ENCODE data around the gene PCGF2.

Gene PCGF2

GRCh38 chr17:38742411-38743308 lies 5.5 kb downstream of the PCGF2 start:
- no peaks in the 10 kb centered on the region; the same call in 1 of the 2 replicates for H3K27me3 ChIP-seq (replicated peaks; ENCODE audit: control insufficient read depth, insufficient read depth, low read length)
- H3K4me3 ChIP-seq (replicated peaks; ENCODE audit: low read depth, low read length): no peak overlapping the region
- no peaks in the 10 kb centered on the region for H3K36me3 ChIP-seq (ENCODE audit: control insufficient read depth, insufficient read depth, low read length)
- no peak for TF ChIP-seq CTCF (IDR thresholded peaks at IDR 0.05; ENCODE audit: insufficient read depth, low read length, poor library complexity, severe bottlenecking)
- no peak for DNase-seq (ENCODE audit: extremely low read depth, insufficient read length)

GRCh38 chr17:38741921-38742410 lies 6.2 kb downstream of the PCGF2 start:
- Histone ChIP-seq H3K4me3 (replicated peaks; ENCODE audit: low read depth, low read length) (no peak overlapping the region), H3K27me3 (replicated peaks; ENCODE audit: control insufficient read depth, insufficient read depth, low read length) (no peaks in the 10 kb centered on the region; the same call in 1 of the 2 replicates), H3K36me3 (ENCODE audit: control insufficient read depth, insufficient read depth, low read length) (no peaks in the 10 kb centered on the region)
- TF ChIP-seq CTCF (IDR thresholded peaks at IDR 0.05; ENCODE audit: insufficient read depth, low read length, poor library complexity, severe bottlenecking): no peak
- DNase-seq (ENCODE audit: extremely low read depth, insufficient read length): no peak

GRCh38 chr17:38741461-38741860 lies 6.7 kb downstream of the PCGF2 start:
- Histone ChIP-seq H3K36me3 (ENCODE audit: control insufficient read depth, insufficient read depth, low read length) (no peaks in the 10 kb centered on the region), H3K4me3 (replicated peaks; ENCODE audit: low read depth, low read length) (no peak overlapping the region), H3K27me3 (replicated peaks; ENCODE audit: control insufficient read depth, insufficient read depth, low read length) (no peaks in the 10 kb centered on the region; the same call in 1 of the 2 replicates)
- DNase-seq (ENCODE audit: extremely low read depth, insufficient read length): no peak
- TF ChIP-seq CTCF (IDR thresholded peaks at IDR 0.05; ENCODE audit: insufficient read depth, low read length, poor library complexity, severe bottlenecking): no peak

- H3K36me3 ChIP-seq (ENCODE audit: control insufficient read depth, insufficient read depth, low read length): no peaks in the 10 kb centered on the region; the same call in none of the 2 replicates
- H3K4me3 ChIP-seq (replicated peaks; ENCODE audit: low read depth, low read length): no peak overlapping the region
- no peaks in the 10 kb centered on the region; the same call in 1 of the 2 replicates for H3K27me3 ChIP-seq (replicated peaks; ENCODE audit: control insufficient read depth, insufficient read depth, low read length)
- no peak for TF ChIP-seq CTCF (IDR thresholded peaks at IDR 0.05; ENCODE audit: insufficient read depth, low read length, poor library complexity, severe bottlenecking)
- no peak for DNase-seq (ENCODE audit: extremely low read depth, insufficient read length)
Observed at GRCh38 chr17:38740806-38741205, 7.3 kb downstream of the PCGF2 start.

GRCh38 chr17:38740044-38740443 lies 8.1 kb downstream of the PCGF2 start:
- no peaks in the 10 kb centered on the region; the same call in none of the 2 replicates for H3K36me3 ChIP-seq (ENCODE audit: control insufficient read depth, insufficient read depth, low read length)
- DNase-seq (ENCODE audit: extremely low read depth, insufficient read length): no peak

More at GRCh38 chr17:38740044-38740443, 8.1 kb downstream of the PCGF2 start:
- Histone ChIP-seq H3K4me3 (replicated peaks; ENCODE audit: low read depth, low read length) (no peak overlapping the region), H3K27me3 (replicated peaks; ENCODE audit: control insufficient read depth, insufficient read depth, low read length) (no peaks in the 10 kb centered on the region; the same call in 1 of the 2 replicates)
- no peak for TF ChIP-seq CTCF (IDR thresholded peaks at IDR 0.05; ENCODE audit: insufficient read depth, low read length, poor library complexity, severe bottlenecking)

Data from GM06990 (cell line).